Neural cell (in vitro differentiated cells): ENCODE results near the gene SLC22A6. TPM values are rescaled to one million over a fixed set of nuclear protein-coding genes. Genes with fewer than 3 reads are reported as not detected.

Source experiments
- H2AFZ ChIP-seq: fragments of 200-600, 300-800 bp; sonication (generic), shearing (Covaris generic); 2 replicates; pipeline ENCODE4 v1.6.0; 2014; ENCODE audit warnings: low read depth, mild to moderate bottlenecking, antibody characterized with exemption, low read length, moderate library complexity
- H3F3A ChIP-seq: fragments of 200-600 bp; shearing (Covaris generic); 2 replicates; pipeline ENCODE4 v1.6.1; 2016; ENCODE audit warnings: mild to moderate bottlenecking, moderate library complexity, mixed read lengths, antibody characterized with exemption, low read length; ENCODE audit not compliant: insufficient read depth, poor library complexity, severe bottlenecking
- H3K27ac ChIP-seq: fragments of 200-600, 300-800 bp; sonication (generic), shearing (Covaris generic); 2 replicates; pipeline ENCODE4 v1.5.1; 2014; ENCODE audit warnings: mild to moderate bottlenecking, low read length, moderate library complexity
- H3K27me3 ChIP-seq: fragments of 300-800, 200-600 bp; sonication (generic), shearing (Covaris generic); 2 replicates; pipeline ENCODE4 v1.6.0; 2014; ENCODE audit warnings: mild to moderate bottlenecking, low read depth, low read length, moderate library complexity; ENCODE audit not compliant: insufficient read depth
- H3K36me3 ChIP-seq: fragments of 300-800, 200-600 bp; sonication (generic), shearing (Covaris generic); 2 replicates; pipeline ENCODE4 v1.5.1; 2014; ENCODE audit warnings: mild to moderate bottlenecking, antibody characterized with exemption, low read length, moderate library complexity; ENCODE audit not compliant: insufficient read depth
- H3K4me2 ChIP-seq: fragments of 300-800, 200-600 bp; sonication (generic), shearing (Covaris generic); 2 replicates; pipeline ENCODE4 v1.6.0; 2014; ENCODE audit warnings: mild to moderate bottlenecking, low read length
- H3K4me3 ChIP-seq: fragments of 300-800, 200-600 bp; sonication (generic), shearing (Covaris generic); 2 replicates; pipeline ENCODE4 v1.5.1; 2014; ENCODE audit warnings: mild to moderate bottlenecking, low read length, moderate library complexity
- H3K79me2 ChIP-seq: fragments of 200-600 bp; shearing (Covaris generic); replicated peaks from 2 replicates; pipeline ENCODE4 v1.6.0; 2014; ENCODE audit warnings: mild to moderate bottlenecking, low read length, moderate library complexity; ENCODE audit not compliant: insufficient read depth
- H3K9ac ChIP-seq: fragments of 300-800, 200-600 bp; sonication (generic), shearing (Covaris generic); 2 replicates; pipeline ENCODE4 v1.6.1; 2016; ENCODE audit warnings: mild to moderate bottlenecking, low read length, mixed read lengths
- H3K9me2 ChIP-seq: fragments of 200-600 bp; shearing (Covaris generic); 2 replicates; pipeline ENCODE4 v1.6.1; 2016; ENCODE audit warnings: mild to moderate bottlenecking, low read length, mixed read lengths; ENCODE audit not compliant: insufficient read depth
- H3K9me3 ChIP-seq: fragments of 200-600, 300-800 bp; sonication (generic), shearing (Covaris generic); 2 replicates; pipeline ENCODE4 v1.6.1; 2016; ENCODE audit warnings: mild to moderate bottlenecking, mixed run types, low read length, moderate library complexity, mixed read lengths
- H4K20me1 ChIP-seq: fragments of 200-600 bp; shearing (Covaris generic); 2 replicates; pipeline ENCODE4 v1.6.1; 2016; ENCODE audit warnings: mild to moderate bottlenecking, mixed run types; ENCODE audit not compliant: insufficient read depth
- EP300 ChIP-seq: fragments of 450-650 bp; conservative IDR thresholded peaks from 2 replicates; pipeline ENCODE4 v1.6.1; 2014; ENCODE audit warnings: antibody characterized with exemption, mild to moderate bottlenecking, moderate library complexity; ENCODE audit not compliant: poor library complexity, severe bottlenecking
- EZH2 ChIP-seq: fragments of 200-600, 300-800 bp; shearing (Covaris generic), sonication (generic); IDR thresholded peaks from 2 replicates; pipeline ENCODE4 v1.6.1; 2014; ENCODE audit warnings: antibody characterized with exemption, low read length, borderline replicate concordance, mild to moderate bottlenecking; ENCODE audit not compliant: insufficient read depth, poor library complexity, severe bottlenecking
- MXI1 ChIP-seq: fragments of 450-650 bp; conservative IDR thresholded peaks from 2 replicates; pipeline ENCODE4 v1.6.1; 2014; ENCODE audit warnings: antibody characterized with exemption, mild to moderate bottlenecking; ENCODE audit not compliant: poor library complexity, severe bottlenecking
- POLR2AphosphoS5 ChIP-seq: IDR thresholded peaks from 2 replicates; pipeline ENCODE4 v1.6.1; 2012
- RAD21 ChIP-seq: fragments of 450-650 bp; conservative IDR thresholded peaks from 2 replicates; pipeline ENCODE4 v1.6.1; 2014; ENCODE audit warnings: antibody characterized with exemption, mild to moderate bottlenecking, moderate library complexity
- REST ChIP-seq: IDR thresholded peaks from 2 replicates; pipeline ENCODE4 v1.6.1; 2012; ENCODE audit warnings: borderline replicate concordance
- SMC3 ChIP-seq: fragments of 450-650 bp; conservative IDR thresholded peaks from 2 replicates; pipeline ENCODE4 v1.6.1; 2014; ENCODE audit warnings: antibody characterized with exemption, mild to moderate bottlenecking, moderate library complexity; ENCODE audit not compliant: poor library complexity
- TAF1 ChIP-seq: IDR thresholded peaks from 2 replicates; pipeline ENCODE4 v1.6.1; 2012; ENCODE audit warnings: low read depth
- polyA plus RNA-seq: library from polyadenylated mRNA; depleted of rRNA; stranded (reverse); fragments of >200 nt; gene quantifications from 2 replicates; pipeline ENCODE4 v1.2.3, GENCODE V29; 2014
- TF ChIP-seq, protein P1 (sequence below): fragments of 450-650 bp; IDR thresholded peaks from 2 replicates; pipeline ENCODE4 v1.5.1; 2014; ENCODE audit warnings: antibody characterized with exemption, mild to moderate bottlenecking, moderate library complexity; ENCODE audit not compliant: poor library complexity, severe bottlenecking

Gene SLC22A6
- polyA plus RNA-seq, 1 donor from 2014 or later, result not detected

GRCh38 chr11:63012839-63013238 is 28.1 kb upstream of the SLC22A6 start:
- H4K20me1 ChIP-seq, result no peaks in the 10 kb centered on the region
- H3K9me2 ChIP-seq, result no peaks in the 10 kb centered on the region
- no peaks in the 10 kb centered on the region for H3F3A ChIP-seq
- no peak overlapping the region for H2AFZ ChIP-seq
- no peaks in the 10 kb centered on the region for H3K9me3 ChIP-seq
- H3K4me3 ChIP-seq, result no peak overlapping the region
- no peak overlapping the region for H3K9ac ChIP-seq
- H3K27ac ChIP-seq, result no peak overlapping the region
- H3K79me2 ChIP-seq, result no peaks in the 10 kb centered on the region
- TF ChIP-seq TAF1, result no peak
- TF ChIP-seq, protein P1, sequence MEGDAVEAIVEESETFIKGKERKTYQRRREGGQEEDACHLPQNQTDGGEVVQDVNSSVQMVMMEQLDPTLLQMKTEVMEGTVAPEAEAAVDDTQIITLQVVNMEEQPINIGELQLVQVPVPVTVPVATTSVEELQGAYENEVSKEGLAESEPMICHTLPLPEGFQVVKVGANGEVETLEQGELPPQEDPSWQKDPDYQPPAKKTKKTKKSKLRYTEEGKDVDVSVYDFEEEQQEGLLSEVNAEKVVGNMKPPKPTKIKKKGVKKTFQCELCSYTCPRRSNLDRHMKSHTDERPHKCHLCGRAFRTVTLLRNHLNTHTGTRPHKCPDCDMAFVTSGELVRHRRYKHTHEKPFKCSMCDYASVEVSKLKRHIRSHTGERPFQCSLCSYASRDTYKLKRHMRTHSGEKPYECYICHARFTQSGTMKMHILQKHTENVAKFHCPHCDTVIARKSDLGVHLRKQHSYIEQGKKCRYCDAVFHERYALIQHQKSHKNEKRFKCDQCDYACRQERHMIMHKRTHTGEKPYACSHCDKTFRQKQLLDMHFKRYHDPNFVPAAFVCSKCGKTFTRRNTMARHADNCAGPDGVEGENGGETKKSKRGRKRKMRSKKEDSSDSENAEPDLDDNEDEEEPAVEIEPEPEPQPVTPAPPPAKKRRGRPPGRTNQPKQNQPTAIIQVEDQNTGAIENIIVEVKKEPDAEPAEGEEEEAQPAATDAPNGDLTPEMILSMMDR, result no peak
- no peak for TF ChIP-seq MXI1
- TF ChIP-seq EZH2, result no peak
- no peak for TF ChIP-seq POLR2AphosphoS5
- TF ChIP-seq RAD21, result no peak
- TF ChIP-seq EP300, result no peak
- no peak for TF ChIP-seq SMC3
- no peak for TF ChIP-seq REST
- H3K4me2 ChIP-seq, result no peak overlapping the region
- no peaks in the 10 kb centered on the region for H3K27me3 ChIP-seq
- H3K36me3 ChIP-seq, result no peaks in the 10 kb centered on the region

DNA sequence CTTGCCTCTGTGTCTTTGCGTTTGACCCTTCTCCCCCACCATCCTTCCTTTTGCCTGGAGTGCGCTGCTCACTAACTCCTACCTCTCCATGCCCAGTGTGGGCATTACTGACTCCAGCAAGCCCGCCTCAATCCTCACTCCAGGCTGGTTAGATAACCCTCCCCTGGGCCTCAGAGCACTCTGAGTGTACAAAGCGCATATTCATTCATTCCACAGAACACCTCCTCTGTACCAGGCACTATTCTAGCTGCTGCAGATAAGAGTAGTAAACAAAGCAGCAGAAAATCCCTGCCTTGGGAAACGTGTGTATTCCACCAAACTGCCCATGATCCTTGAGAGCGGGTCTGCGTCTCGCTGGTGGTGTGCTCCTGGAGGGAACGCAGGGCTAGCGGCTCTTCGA is 27.7 kb upstream of the SLC22A6 start:
- H3K27ac ChIP-seq, result no peak overlapping the region
- H3K36me3 ChIP-seq, result no peaks in the 10 kb centered on the region
- no peak overlapping the region for H3K4me2 ChIP-seq
- H3K9me2 ChIP-seq, result no peaks in the 10 kb centered on the region
- H3K4me3 ChIP-seq, result no peak overlapping the region
- H3K79me2 ChIP-seq, result no peaks in the 10 kb centered on the region
- no peaks in the 10 kb centered on the region for H4K20me1 ChIP-seq
- TF ChIP-seq REST (no peak), EP300 (no peak), TAF1 (no peak), SMC3 (no peak), MXI1 (no peak), POLR2AphosphoS5 (no peak), EZH2 (no peak), RAD21 (no peak)
- TF ChIP-seq, protein P1, result no peak
- no peaks in the 10 kb centered on the region for H3F3A ChIP-seq
- H3K27me3 ChIP-seq, result no peaks in the 10 kb centered on the region
- H3K9me3 ChIP-seq, result no peaks in the 10 kb centered on the region
- no peak overlapping the region for H3K9ac ChIP-seq
- H2AFZ ChIP-seq, result no peak overlapping the region
